B cell (primary cell): ENCODE results near the gene UBE2L5. TPM values are rescaled to one million over a fixed set of nuclear protein-coding genes. Genes with fewer than 3 reads are reported as not detected.

Experiments used
- ATAC-seq: fragments of 200-7000 bp; cut with Tn5 transposase; one replicate; pipeline ENCODE4 v1.10.0; 2021; ENCODE audit warnings: low read depth, mild to moderate bottlenecking, moderate number of reproducible peaks, moderate library complexity
- CTCF ChIA-PET: fragments of 350-600 bp; sonication (Branson Sonifier 250); formaldehyde crosslinking; loops from one replicate; lab custom pipeline; 2021; ENCODE audit warnings: antibody characterized with exemption, inconsistent platforms; lab: Charles Lee
- POLR2A ChIA-PET: fragments of 350-600 bp; sonication (Branson Sonifier 250); formaldehyde crosslinking; loops from one replicate; lab custom pipeline; 2021; ENCODE audit warnings: antibody characterized with exemption; lab: Charles Lee
- DNase-seq: peaks from one replicate; pipeline ENCODE4 v3.0.0; 2013
- H2AFZ ChIP-seq: 2 replicates; pipeline ENCODE4 v1.6.1; 2012; ENCODE audit warnings: mild to moderate bottlenecking, low read depth, low read length; ENCODE audit not compliant: insufficient read depth, poor library complexity, severe bottlenecking
- H3K27ac ChIP-seq, 2 donors: 1 replicate in 1 of 2; 2 replicates in 1 of 2; pipeline ENCODE4 v1.5.1; 2012 to 2013; ENCODE audit warnings: low read length in 2 of 2, mild to moderate bottlenecking in 2 of 2, moderate library complexity in 1 of 2
- H3K27me3 ChIP-seq, 4 experiments: fragments of 200-600 bp in 1 of 4; sonication (generic) in 1 of 4; replicated peaks in 1 of 4; 1 replicate in 2 of 4; 2 replicates in 2 of 4; pipeline versions ENCODE4 v1.6.1 to v1.7.0; 2013 to 2016; ENCODE audit warnings: low read length in 3 of 4, mild to moderate bottlenecking in 2 of 4, mixed read lengths in 1 of 4, moderate library complexity in 1 of 4; ENCODE audit not compliant: insufficient read depth in 4 of 4, control insufficient read depth in 3 of 4; ENCODE audit errors: control extremely low read depth in 1 of 4
- H3K36me3 ChIP-seq, 2 experiments: replicated peaks in 1 of 2; 1 replicate in 1 of 2; 2 replicates in 1 of 2; pipeline versions ENCODE4 v1.6.1 to v1.7.1; 2013; ENCODE audit warnings: low read length in 1 of 2; ENCODE audit not compliant: insufficient read depth in 2 of 2, control insufficient read depth in 1 of 2; ENCODE audit errors: control extremely low read depth in 1 of 2, extremely low read depth in 1 of 2
- H3K4me1 ChIP-seq, 2 donors: fragments of 200-600 bp in 1 of 2; sonication (generic) in 1 of 2; 1 replicate in 1 of 2; 2 replicates in 1 of 2; pipeline versions ENCODE4 v1.5.1 to v1.6.1; 2013 to 2017; ENCODE audit warnings: low read length in 2 of 2; ENCODE audit not compliant: control insufficient read depth in 2 of 2, insufficient read depth in 2 of 2
- H3K4me2 ChIP-seq: replicated peaks from 2 replicates; pipeline ENCODE3; 2012; ENCODE audit warnings: mild to moderate bottlenecking, low read depth, low read length; ENCODE audit not compliant: poor library complexity, severe bottlenecking
- H3K4me3 ChIP-seq, 5 experiments: fragments of 200-600 bp in 1 of 5; sonication (generic) in 1 of 5; 1 replicate in 3 of 5; 2 replicates in 2 of 5; pipeline versions ENCODE4 v1.5.1 to v1.7.0; 2011 to 2016; ENCODE audit warnings: low read length in 4 of 5, mild to moderate bottlenecking in 4 of 5, low read depth in 2 of 5, control low read depth in 1 of 5, moderate library complexity in 1 of 5; ENCODE audit not compliant: insufficient read depth in 1 of 5; ENCODE audit errors: control extremely low read depth in 1 of 5, extremely low read depth in 1 of 5
- H3K79me2 ChIP-seq: fragments of 200-600 bp; sonication (generic); one replicate; pipeline ENCODE4 v1.6.0; 2016; ENCODE audit warnings: low read length; ENCODE audit not compliant: control insufficient read depth, insufficient read depth
- H3K9ac ChIP-seq: fragments of 200-600 bp; sonication (generic); 2 replicates; pipeline ENCODE4 v1.6.1; 2017; ENCODE audit warnings: mild to moderate bottlenecking, low read length, moderate library complexity
- H3K9me3 ChIP-seq, 3 donors: one replicate each; pipeline versions ENCODE4 v1.6.1 to v1.7.1; 2013; ENCODE audit warnings: low read length in 2 of 3; ENCODE audit not compliant: control insufficient read depth in 2 of 3, insufficient read depth in 1 of 3; ENCODE audit errors: control extremely low read depth in 1 of 3
- H4K20me1 ChIP-seq: 2 replicates; pipeline ENCODE4 v1.6.0; 2012; ENCODE audit warnings: mild to moderate bottlenecking, low read length; ENCODE audit not compliant: insufficient read depth, control insufficient read depth, poor library complexity, severe bottlenecking
- H3K27ac Mint-ChIP-seq: one replicate; pipeline ENCODE4 v1.8.0; 2021; ENCODE audit warnings: mixed read lengths
- H3K27me3 Mint-ChIP-seq: one replicate; pipeline ENCODE4 v1.8.0; 2021; ENCODE audit warnings: mixed read lengths
- H3K4me1 Mint-ChIP-seq: one replicate; pipeline ENCODE4 v1.8.0; 2021; ENCODE audit warnings: mixed read lengths
- H3K4me3 Mint-ChIP-seq: one replicate; pipeline ENCODE4 v1.8.0; 2021; ENCODE audit warnings: mixed read lengths
- H3K9me3 Mint-ChIP-seq: one replicate; pipeline ENCODE4 v1.8.0; 2022; ENCODE audit warnings: mixed read lengths; ENCODE audit not compliant: insufficient read depth
- EZH2 ChIP-seq: IDR thresholded peaks from 2 replicates; pipeline ENCODE4 v1.6.1; 2012; ENCODE audit warnings: borderline replicate concordance, low read depth, mild to moderate bottlenecking, moderate library complexity, low read length; ENCODE audit not compliant: insufficient read depth, poor library complexity, severe bottlenecking
- WGBS: methylation state at CpG from one replicate; pipeline ENCODE4 v1.1.5; 2013; ENCODE audit warnings: missing lambda C conversion rate; ENCODE audit not compliant: insufficient coverage; 5-methylcytosine and 5-hydroxymethylcytosine counted together
- intact Hi-C: fragments of 100-400 bp; cut with micrococcal nuclease; formaldehyde crosslinking; loops from one replicate; pipeline ENCODE4 v1.10.0; 2022
- polyA plus RNA-seq: library from polyadenylated mRNA; depleted of rRNA; stranded (reverse); fragments of >200 nt; gene quantifications from 2 replicates; pipeline ENCODE4 v1.2.3, GENCODE V29; 2012
- total RNA-seq, 2 donors: library from RNA; stranded (reverse); fragments of 120-200 nt in 1 of 2; gene quantifications; 1 replicate in 1 of 2; 2 replicates in 1 of 2; pipeline versions ENCODE4 v1.2.3 to v1.2.4, GENCODE V29; 2013 to 2022
- TF ChIP-seq, protein P1 (sequence below): fragments of 200-600 bp; IDR thresholded peaks from one replicate; pipeline ENCODE4 v1.8.0; 2022; ENCODE audit warnings: antibody characterized with exemption, mild to moderate bottlenecking

UBE2L5 gene
- total and polyA plus RNA-seq, 2 donors (not counting 1 experiment from before 2014, with no cell fraction given): 0.16 to 0.57 TPM

DNA sequence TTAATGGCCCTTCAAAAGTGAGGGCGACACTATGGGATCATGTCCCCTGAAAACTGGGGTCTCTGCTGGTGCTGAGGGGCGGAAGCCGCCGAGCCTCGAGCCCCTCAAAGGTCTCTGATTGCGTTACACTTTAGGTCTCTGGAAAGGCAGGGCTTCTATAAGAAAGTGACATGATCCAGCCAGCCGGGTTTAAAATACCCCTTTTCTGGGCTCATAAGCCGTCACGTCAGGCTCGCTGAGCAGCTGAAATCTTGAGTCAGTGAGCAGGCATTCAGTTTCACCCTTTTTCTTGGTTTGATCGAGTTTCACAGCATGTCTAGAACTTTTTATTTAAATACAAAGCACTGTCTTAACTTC lies 44.0 kb downstream of the UBE2L5 start:
- H3K9me3 Mint-ChIP-seq: no peaks in the 10 kb centered on the region
- H3K4me1 ChIP-seq: peaks cover 32 to 36% of the 10 kb centered on the region in 2 donors
- H3K79me2 ChIP-seq: peaks cover 27% of the 10 kb centered on the region
- 22% methylated on average over 10 of the region's 11 CpGs for WGBS
- no peak overlapping the region for H3K27ac ChIP-seq
- H3K4me3 Mint-ChIP-seq: peak overlapping the region; percentile 98
- peak overlapping the region in 3 of 5 experiments; percentile 60 to 80 (median 71) for H3K4me3 ChIP-seq
- no peaks in the 10 kb centered on the region for H3K27me3 Mint-ChIP-seq
- H3K9ac ChIP-seq: peak overlapping the region; percentile 93
- H3K4me2 ChIP-seq: peak overlapping the region; percentile 73
- H2AFZ ChIP-seq: no peak overlapping the region
- ChIA-PET CTCF (interaction anchor here (0.9 to 1.9 kb wide), 6 partner anchors 50 to 340 kb away, joined by 3 to 7 read pairs (median 4); partner anchors contain the start of gene USPL1), POLR2A (interaction anchor here (0.7 to 2.9 kb wide), 5 partner anchors 22 to 300 kb away, joined by 3 to 33 read pairs (median 12); partner anchors contain the start of genes UBE2L5 and USPL1)
- H3K27ac Mint-ChIP-seq: no peak overlapping the region
- no peak for ATAC-seq
- DNase-seq: no peak
- peaks cover 37% of the 10 kb centered on the region for H3K4me1 Mint-ChIP-seq
- intact Hi-C loops: loop anchor here (1.0 to 10.0 kb wide), 2 partner anchors 85 to 698 kb away; partner anchors contain the start of gene HSPH1
- H4K20me1 ChIP-seq: peaks cover 10% of the 10 kb centered on the region
- TF ChIP-seq, protein P1, sequence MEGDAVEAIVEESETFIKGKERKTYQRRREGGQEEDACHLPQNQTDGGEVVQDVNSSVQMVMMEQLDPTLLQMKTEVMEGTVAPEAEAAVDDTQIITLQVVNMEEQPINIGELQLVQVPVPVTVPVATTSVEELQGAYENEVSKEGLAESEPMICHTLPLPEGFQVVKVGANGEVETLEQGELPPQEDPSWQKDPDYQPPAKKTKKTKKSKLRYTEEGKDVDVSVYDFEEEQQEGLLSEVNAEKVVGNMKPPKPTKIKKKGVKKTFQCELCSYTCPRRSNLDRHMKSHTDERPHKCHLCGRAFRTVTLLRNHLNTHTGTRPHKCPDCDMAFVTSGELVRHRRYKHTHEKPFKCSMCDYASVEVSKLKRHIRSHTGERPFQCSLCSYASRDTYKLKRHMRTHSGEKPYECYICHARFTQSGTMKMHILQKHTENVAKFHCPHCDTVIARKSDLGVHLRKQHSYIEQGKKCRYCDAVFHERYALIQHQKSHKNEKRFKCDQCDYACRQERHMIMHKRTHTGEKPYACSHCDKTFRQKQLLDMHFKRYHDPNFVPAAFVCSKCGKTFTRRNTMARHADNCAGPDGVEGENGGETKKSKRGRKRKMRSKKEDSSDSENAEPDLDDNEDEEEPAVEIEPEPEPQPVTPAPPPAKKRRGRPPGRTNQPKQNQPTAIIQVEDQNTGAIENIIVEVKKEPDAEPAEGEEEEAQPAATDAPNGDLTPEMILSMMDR: no peak
- TF ChIP-seq EZH2: no peak
- peaks cover 1 to 21% of the 10 kb centered on the region in 2 experiments for H3K36me3 ChIP-seq
- no peaks in the 10 kb centered on the region for H3K9me3 ChIP-seq
- H3K27me3 ChIP-seq: no peaks in the 10 kb centered on the region

DNA sequence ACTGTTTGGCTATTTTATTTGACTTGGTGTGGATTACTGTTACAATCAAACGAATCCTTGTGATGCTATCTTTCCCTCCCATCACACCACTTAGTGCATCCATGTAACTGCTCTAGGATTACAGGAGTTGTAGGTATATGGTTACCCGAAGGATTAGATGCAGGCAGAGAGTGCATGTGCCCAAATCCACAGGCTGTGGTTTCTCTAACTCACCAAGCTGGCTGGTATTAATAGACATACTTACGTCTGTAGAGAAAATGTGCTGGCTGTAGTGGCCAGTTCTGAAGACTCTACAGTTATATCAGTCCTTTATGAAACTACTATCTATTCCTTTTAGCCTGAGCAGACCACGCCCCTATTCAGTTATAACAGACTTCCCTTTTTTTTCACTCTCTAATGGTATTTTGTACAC lies 44.6 kb downstream of the UBE2L5 start:
- ChIA-PET POLR2A (no interaction called here), CTCF (interaction anchor here (0.7 to 1.9 kb wide), 4 partner anchors 58 to 339 kb away, joined by 3 to 4 read pairs (median 4); no protein-coding TSS in a partner anchor)
- Histone ChIP-seq H3K4me2 (peak overlapping the region; percentile 73), H3K36me3 (peaks cover 1 to 16% of the 10 kb centered on the region in 2 experiments), H3K4me3 (no peak overlapping the region), H3K27ac (no peak overlapping the region), H3K9me3 (no peaks in the 10 kb centered on the region), H3K4me1 (peaks cover 29 to 31% of the 10 kb centered on the region in 2 donors), H4K20me1 (peaks cover 10% of the 10 kb centered on the region), H3K79me2 (peaks cover 22% of the 10 kb centered on the region), H3K9ac (no peak overlapping the region), H2AFZ (no peak overlapping the region), H3K27me3 (no peaks in the 10 kb centered on the region)
- Mint-ChIP-seq H3K4me3 (peak overlapping the region; percentile 59), H3K27ac (peak overlapping the region; percentile 20), H3K9me3 (no peaks in the 10 kb centered on the region), H3K27me3 (no peaks in the 10 kb centered on the region), H3K4me1 (peaks cover 33% of the 10 kb centered on the region)
- intact Hi-C loops: loop anchor here (1.0 to 10.0 kb wide), 3 partner anchors 84 to 698 kb away; partner anchors contain the start of gene HSPH1
- 0% methylated on average over 1 of the region's 4 CpGs for WGBS
- DNase-seq (peak; percentile 68), ATAC-seq (no peak)
- no peak for TF ChIP-seq EZH2
- TF ChIP-seq, protein P1: no peak
